Measurements from ENCODE around the gene NPTXR.

DNA sequence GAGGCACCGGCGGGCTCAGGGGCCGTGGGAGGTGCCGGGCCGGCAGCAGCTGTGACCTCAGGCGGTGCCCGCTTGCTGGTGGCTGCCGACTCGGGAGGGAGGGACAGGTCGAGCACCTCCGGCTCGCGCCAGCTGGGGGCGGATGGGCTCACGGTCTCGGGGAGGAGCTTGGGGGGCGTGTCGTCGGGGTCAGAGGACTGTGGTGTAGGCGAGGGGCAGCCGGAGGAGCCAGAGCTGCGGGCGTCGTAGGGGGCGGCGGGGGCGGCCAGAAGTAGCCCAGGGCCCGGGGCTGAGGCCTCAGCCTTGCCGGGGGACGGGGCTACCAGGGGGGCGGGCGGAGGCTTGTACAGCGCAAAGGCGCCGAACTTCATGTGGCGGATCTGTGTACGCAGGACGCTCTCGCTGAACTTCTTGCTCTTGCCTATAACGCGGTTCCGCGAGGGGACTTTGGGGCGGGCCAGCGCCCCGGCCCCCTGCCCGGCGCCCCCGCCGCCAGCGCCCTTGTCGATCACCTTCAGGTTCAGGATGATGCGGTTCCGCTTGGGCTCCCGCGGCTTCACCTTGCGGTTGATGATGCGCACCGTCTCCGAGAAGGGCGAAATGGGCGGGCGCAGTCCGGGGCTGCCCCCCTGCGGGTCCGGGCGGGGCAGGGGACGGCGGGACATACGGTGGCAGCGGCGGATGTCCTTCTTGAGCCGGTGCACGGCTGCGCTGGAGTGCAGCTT lies 22.7 kb upstream of the NPTXR start:
- TF ChIP-seq, protein P1, sequence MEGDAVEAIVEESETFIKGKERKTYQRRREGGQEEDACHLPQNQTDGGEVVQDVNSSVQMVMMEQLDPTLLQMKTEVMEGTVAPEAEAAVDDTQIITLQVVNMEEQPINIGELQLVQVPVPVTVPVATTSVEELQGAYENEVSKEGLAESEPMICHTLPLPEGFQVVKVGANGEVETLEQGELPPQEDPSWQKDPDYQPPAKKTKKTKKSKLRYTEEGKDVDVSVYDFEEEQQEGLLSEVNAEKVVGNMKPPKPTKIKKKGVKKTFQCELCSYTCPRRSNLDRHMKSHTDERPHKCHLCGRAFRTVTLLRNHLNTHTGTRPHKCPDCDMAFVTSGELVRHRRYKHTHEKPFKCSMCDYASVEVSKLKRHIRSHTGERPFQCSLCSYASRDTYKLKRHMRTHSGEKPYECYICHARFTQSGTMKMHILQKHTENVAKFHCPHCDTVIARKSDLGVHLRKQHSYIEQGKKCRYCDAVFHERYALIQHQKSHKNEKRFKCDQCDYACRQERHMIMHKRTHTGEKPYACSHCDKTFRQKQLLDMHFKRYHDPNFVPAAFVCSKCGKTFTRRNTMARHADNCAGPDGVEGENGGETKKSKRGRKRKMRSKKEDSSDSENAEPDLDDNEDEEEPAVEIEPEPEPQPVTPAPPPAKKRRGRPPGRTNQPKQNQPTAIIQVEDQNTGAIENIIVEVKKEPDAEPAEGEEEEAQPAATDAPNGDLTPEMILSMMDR (IDR thresholded peaks at IDR 0.05), result no peak
- TF ChIP-seq POLR2A (IDR thresholded peaks at IDR 0.05), result no peak
- TF ChIP-seq POLR2AphosphoS5 (IDR thresholded peaks at IDR 0.05), result no peak
